ENCODE results near the gene KAT14. TPM values are rescaled to one million over a fixed set of nuclear protein-coding genes. Genes with fewer than 3 reads are reported as not detected.

Gene KAT14, protein sequence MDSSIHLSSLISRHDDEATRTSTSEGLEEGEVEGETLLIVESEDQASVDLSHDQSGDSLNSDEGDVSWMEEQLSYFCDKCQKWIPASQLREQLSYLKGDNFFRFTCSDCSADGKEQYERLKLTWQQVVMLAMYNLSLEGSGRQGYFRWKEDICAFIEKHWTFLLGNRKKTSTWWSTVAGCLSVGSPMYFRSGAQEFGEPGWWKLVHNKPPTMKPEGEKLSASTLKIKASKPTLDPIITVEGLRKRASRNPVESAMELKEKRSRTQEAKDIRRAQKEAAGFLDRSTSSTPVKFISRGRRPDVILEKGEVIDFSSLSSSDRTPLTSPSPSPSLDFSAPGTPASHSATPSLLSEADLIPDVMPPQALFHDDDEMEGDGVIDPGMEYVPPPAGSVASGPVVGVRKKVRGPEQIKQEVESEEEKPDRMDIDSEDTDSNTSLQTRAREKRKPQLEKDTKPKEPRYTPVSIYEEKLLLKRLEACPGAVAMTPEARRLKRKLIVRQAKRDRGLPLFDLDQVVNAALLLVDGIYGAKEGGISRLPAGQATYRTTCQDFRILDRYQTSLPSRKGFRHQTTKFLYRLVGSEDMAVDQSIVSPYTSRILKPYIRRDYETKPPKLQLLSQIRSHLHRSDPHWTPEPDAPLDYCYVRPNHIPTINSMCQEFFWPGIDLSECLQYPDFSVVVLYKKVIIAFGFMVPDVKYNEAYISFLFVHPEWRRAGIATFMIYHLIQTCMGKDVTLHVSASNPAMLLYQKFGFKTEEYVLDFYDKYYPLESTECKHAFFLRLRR
- total RNA-seq (ENCODE audit: low replicate concordance): 12.8 and 24.7 TPM in 2 replicates

DNA sequence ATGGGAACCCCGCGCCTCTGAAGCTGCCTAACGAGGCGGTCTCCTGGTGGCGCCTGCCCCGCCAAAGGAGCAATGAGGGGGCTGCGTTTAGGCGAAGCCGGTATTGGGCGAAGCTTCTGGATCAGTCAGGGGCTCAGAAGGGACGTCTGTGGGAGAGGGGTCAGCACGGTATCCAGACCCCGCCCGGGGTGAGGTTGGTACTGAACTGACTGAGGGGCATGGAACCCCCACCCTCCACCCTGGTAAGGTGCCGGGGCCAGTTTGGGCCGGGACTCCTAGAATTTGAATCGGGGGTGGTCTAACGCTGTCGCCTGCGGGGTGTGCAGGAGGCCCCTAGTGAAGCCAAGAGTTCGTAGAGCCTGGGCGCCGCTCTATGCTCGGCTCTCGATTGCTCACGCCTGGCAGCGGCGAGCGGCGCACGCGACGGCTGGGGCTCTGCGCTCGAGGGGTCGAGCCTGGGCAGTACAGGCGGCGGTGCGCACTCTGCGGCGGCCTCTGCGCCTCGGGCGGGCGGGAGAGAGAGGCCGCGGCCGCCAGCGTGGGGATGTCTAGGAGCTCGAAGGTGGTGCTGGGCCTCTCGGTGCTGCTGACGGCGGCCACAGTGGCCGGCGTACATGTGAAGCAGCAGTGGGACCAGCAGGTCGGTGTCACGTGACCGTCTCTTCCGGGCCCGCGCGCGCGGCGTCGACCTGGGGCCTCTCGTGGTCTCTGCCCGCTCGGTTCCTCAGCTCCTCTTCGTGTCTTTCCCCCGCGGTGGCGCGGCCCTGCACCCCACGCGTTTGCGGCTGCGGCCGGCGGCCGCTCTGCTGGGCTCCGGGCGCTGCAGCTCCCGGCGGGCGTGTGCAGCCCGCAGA, at the start of gene KAT14, which contains the start of gene PET117:
Gene KAT14, plus strand, starts transcription at position 452 of the 854 bp plus-strand sequence. CDS start 4,798 bp downstream, outside the sequence.
Gene PET117, plus strand, starts transcription at position 452 of the 854 bp plus-strand sequence. Its CDS starts 93 bp downstream, at position 545.

Other genes with a start within 250 kb of the KAT14 start
- 59.0 and 64.6 TPM in 2 replicates for gene SNX5, start 169.1 kb upstream of the KAT14 start, total RNA-seq (ENCODE audit: low replicate concordance)
- 2.8 and 6.5 TPM in 2 replicates for gene MGME1, start 168.8 kb upstream of the KAT14 start, total RNA-seq (ENCODE audit: low replicate concordance)
- gene OVOL2, start 79.9 kb upstream of the KAT14 start, total RNA-seq (ENCODE audit: low replicate concordance): not detected in 2 replicates
- 7.4 and 8.0 TPM in 2 replicates for gene PET117, start within 50 bp of the KAT14 start, total RNA-seq (ENCODE audit: low replicate concordance)
- gene ZNF133, start 150.7 kb downstream of the KAT14 start, total RNA-seq (ENCODE audit: low replicate concordance): 21.8 and 23.2 TPM in 2 replicates

All from smooth muscle cell of the coronary artery (primary cell).